SH-SY5Y (cell line): Measurements from ENCODE around the gene GARIN5B.

ENCODE experiments used
- GATA2 ChIP-seq: IDR thresholded peaks from 2 replicates; pipeline ENCODE4 v1.6.1; 2011; ENCODE audit warnings: mild to moderate bottlenecking, low read depth, low read length
- GATA3 ChIP-seq: IDR thresholded peaks from 2 replicates; pipeline ENCODE4 v1.6.1; 2011; ENCODE audit warnings: low read depth, mild to moderate bottlenecking, low read length, moderate library complexity

DNA sequence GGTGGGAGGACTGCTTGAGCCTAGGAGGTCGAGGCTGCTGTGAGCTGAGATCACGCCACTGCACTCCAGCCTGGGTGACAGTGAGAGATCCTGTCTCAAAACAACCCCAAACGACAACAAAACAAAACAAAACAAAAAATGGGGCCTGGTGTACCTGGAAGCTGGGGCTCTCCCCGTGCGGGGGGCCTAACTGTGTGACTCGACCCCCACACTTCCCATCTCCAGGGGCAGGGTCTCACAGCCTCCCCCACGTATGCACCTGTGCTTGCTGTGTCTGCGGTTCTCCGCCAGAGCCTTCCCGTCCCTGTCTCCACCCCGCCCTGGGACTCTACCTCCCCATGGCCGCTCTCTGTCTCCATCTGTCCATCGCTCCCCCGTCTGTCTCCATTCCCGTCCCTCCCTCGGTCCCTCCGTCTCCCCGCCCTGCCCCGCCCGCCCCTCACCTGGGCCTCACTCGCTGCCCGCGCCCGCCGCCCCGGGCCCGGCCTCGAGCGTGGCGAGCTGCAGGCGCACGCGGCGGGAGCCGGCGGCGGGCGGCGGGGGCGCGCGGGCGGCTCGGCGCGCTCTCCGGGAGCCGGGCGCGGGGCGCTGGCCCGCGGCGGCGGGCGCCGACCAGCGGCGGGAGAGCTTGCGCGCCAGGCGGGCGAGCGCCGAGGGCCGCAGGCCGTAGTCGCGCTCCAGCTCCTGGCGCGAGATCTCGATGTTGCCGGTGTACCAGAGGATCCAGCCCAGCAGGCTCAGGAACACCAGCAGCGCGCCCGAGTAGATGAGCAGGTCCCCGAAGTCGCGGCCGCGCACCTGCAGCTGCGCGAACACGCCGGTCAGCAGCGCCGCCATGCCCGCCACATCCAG lies 20.4 kb upstream of the GARIN5B start:
- TF ChIP-seq GATA2 (no peak), GATA3 (no peak)
